Right atrium auricular region (tissue), 2 donors: ENCODE results near the gene SLAMF6. TPM values are rescaled to one million over a fixed set of nuclear protein-coding genes. Genes with fewer than 3 reads are reported as not detected.

Experiments used
- DNase-seq: peaks from one replicate; pipeline ENCODE4 v3.0.0-alpha.2; 2019; ENCODE audit warnings: low spot score
- H3K27ac ChIP-seq, 2 donors: fragments of 200-600 bp; sonication (generic); 1 replicate in 1 of 2; 2 replicates in 1 of 2; pipeline ENCODE4 v1.5.1; 2016 to 2019
- H3K27me3 ChIP-seq, 2 donors: fragments of 200-600 bp; sonication (generic); one replicate each; pipeline versions ENCODE4 v1.5.1 to v1.6.0; 2017 to 2019
- H3K36me3 ChIP-seq: fragments of 200-600 bp; sonication (generic); one replicate; pipeline ENCODE4 v1.5.1; 2016
- H3K4me1 ChIP-seq, 2 donors: fragments of 200-600 bp; sonication (generic); one replicate each; pipeline versions ENCODE4 v1.5.1 to v1.6.0; 2017 to 2019
- H3K4me3 ChIP-seq, 2 donors: fragments of 200-600 bp; sonication (generic); 1 replicate in 1 of 2; 2 replicates in 1 of 2; pipeline ENCODE4 v1.5.1; 2017 to 2019; ENCODE audit warnings: mild to moderate bottlenecking in 1 of 2, moderate library complexity in 1 of 2
- H3K9me3 ChIP-seq, 2 donors: fragments of 200-600 bp; sonication (generic); one replicate each; pipeline ENCODE4 v1.5.1; 2019
- CTCF ChIP-seq, 2 donors: fragments of 200-600 bp; sonication (generic); IDR thresholded peaks; one replicate each; pipeline ENCODE4 v1.5.1; 2019; ENCODE audit warnings: antibody characterized with exemption in 2 of 2
- total RNA-seq, 2 donors: library from RNA; depleted of rRNA; stranded (reverse); fragments of >200 nt; gene quantifications; one replicate each; pipeline ENCODE4 v1.1.0, GENCODE V29; 2016

The SLAMF6 gene
- total RNA-seq, 2 donors from 2014 or later = 0.19 to 1.3 TPM

GRCh38 chr1:160471253-160471652, 51.8 kb downstream of the SLAMF6 start:
- DNase-seq = no peak
- H3K4me3 ChIP-seq = no peak overlapping the region
- H3K27ac ChIP-seq = no peak overlapping the region
- no peak for TF ChIP-seq CTCF (IDR thresholded peaks at IDR 0.05)
- no peaks in the 10 kb centered on the region for H3K4me1 ChIP-seq
- no peaks in the 10 kb centered on the region for H3K9me3 ChIP-seq
- H3K27me3 ChIP-seq = no peaks in the 10 kb centered on the region
- no peaks in the 10 kb centered on the region for H3K36me3 ChIP-seq

- no peak for DNase-seq
- Histone ChIP-seq H3K27ac (no peak overlapping the region), H3K36me3 (no peaks in the 10 kb centered on the region), H3K4me3 (no peak overlapping the region), H3K4me1 (no peaks in the 10 kb centered on the region), H3K27me3 (no peaks in the 10 kb centered on the region), H3K9me3 (no peaks in the 10 kb centered on the region)
- TF ChIP-seq CTCF (IDR thresholded peaks at IDR 0.05) = no peak
Observed at GRCh38 chr1:160467576-160467975, 55.5 kb downstream of the SLAMF6 start.

GRCh38 chr1:160466961-160467360, 56.1 kb downstream of the SLAMF6 start:
- H3K4me3 ChIP-seq = no peak overlapping the region
- no peaks in the 10 kb centered on the region for H3K9me3 ChIP-seq
- no peaks in the 10 kb centered on the region for H3K27me3 ChIP-seq
- H3K27ac ChIP-seq = no peak overlapping the region
- no peak for TF ChIP-seq CTCF (IDR thresholded peaks at IDR 0.05)
- H3K4me1 ChIP-seq = no peaks in the 10 kb centered on the region
- DNase-seq = no peak
- H3K36me3 ChIP-seq = no peaks in the 10 kb centered on the region

GRCh38 chr1:160465123-160465522, 57.9 kb downstream of the SLAMF6 start:
- no peaks in the 10 kb centered on the region for H3K27me3 ChIP-seq
- H3K9me3 ChIP-seq = no peaks in the 10 kb centered on the region
- H3K4me3 ChIP-seq = no peak overlapping the region
- H3K36me3 ChIP-seq = no peaks in the 10 kb centered on the region
- no peak for DNase-seq
- TF ChIP-seq CTCF (IDR thresholded peaks at IDR 0.05) = no peak
- no peaks in the 10 kb centered on the region for H3K4me1 ChIP-seq
- no peak overlapping the region for H3K27ac ChIP-seq

- TF ChIP-seq CTCF (IDR thresholded peaks at IDR 0.05) = no peak
- no peaks in the 10 kb centered on the region for H3K27me3 ChIP-seq
- no peaks in the 10 kb centered on the region for H3K9me3 ChIP-seq
- no peaks in the 10 kb centered on the region for H3K4me1 ChIP-seq
- no peak for DNase-seq
- no peak overlapping the region for H3K4me3 ChIP-seq
- H3K27ac ChIP-seq = no peak overlapping the region
- H3K36me3 ChIP-seq = no peaks in the 10 kb centered on the region
Observed at GRCh38 chr1:160460683-160461287, 62.3 kb downstream of the SLAMF6 start.

- Histone ChIP-seq H3K27ac (no peak overlapping the region), H3K27me3 (no peaks in the 10 kb centered on the region), H3K9me3 (no peaks in the 10 kb centered on the region), H3K4me1 (no peaks in the 10 kb centered on the region), H3K36me3 (no peaks in the 10 kb centered on the region), H3K4me3 (no peak overlapping the region)
- TF ChIP-seq CTCF (IDR thresholded peaks at IDR 0.05) = no peak
- no peak for DNase-seq
Observed at GRCh38 chr1:160460214-160460642, 62.8 kb downstream of the SLAMF6 start.
